GM12873 (cell line): ENCODE data around the gene DAG1.

Experiments
- CTCF ChIP-seq: IDR thresholded peaks from 2 replicates; pipeline ENCODE4 v1.5.1; 2012; ENCODE audit warnings: low read depth, mild to moderate bottlenecking, moderate library complexity, low read length, control low read depth; ENCODE audit not compliant: insufficient read depth; ENCODE audit errors: missing control alignments

Gene DAG1

GRCh38 chr3:49506906-49507305 lies 36.8 kb downstream of the DAG1 start:
- TF ChIP-seq CTCF: no peak

GRCh38 chr3:49509028-49509561 lies 39.0 kb downstream of the DAG1 start:
- TF ChIP-seq CTCF: no peak

GRCh38 chr3:49511639-49512038 lies 41.6 kb downstream of the DAG1 start:
- no peak for TF ChIP-seq CTCF

- no peak for TF ChIP-seq CTCF
These were observed 42.8 kb downstream of the DAG1 start for GRCh38 chr3:49512781-49513355.

GRCh38 chr3:49513494-49514124 lies 43.5 kb downstream of the DAG1 start:
- no peak for TF ChIP-seq CTCF

GRCh38 chr3:49518016-49518415 lies 47.9 kb downstream of the DAG1 start:
- no peak for TF ChIP-seq CTCF

- no peak for TF ChIP-seq CTCF
These were observed 48.4 kb downstream of the DAG1 start for GRCh38 chr3:49518441-49518840.
